ENCODE data around the gene RTP5.

The RTP5 gene

GRCh38 chr2:241898463-241899270 is 29.1 kb downstream of the RTP5 start:
- no peak overlapping the region for H3K4me3 ChIP-seq (ENCODE audit: low read depth, low read length)
- TF ChIP-seq CTCF (IDR thresholded peaks at IDR 0.05; ENCODE audit: borderline replicate concordance, insufficient read depth, low read depth, low read length), result no peak

- no peak for TF ChIP-seq CTCF (IDR thresholded peaks at IDR 0.05; ENCODE audit: borderline replicate concordance, insufficient read depth, low read depth, low read length)
- no peak overlapping the region for H3K4me3 ChIP-seq (ENCODE audit: low read depth, low read length)
Measured at GRCh38 chr2:241900251-241901017, 30.9 kb downstream of the RTP5 start.

GRCh38 chr2:241901018-241901380 is 31.5 kb downstream of the RTP5 start:
- no peak for TF ChIP-seq CTCF (IDR thresholded peaks at IDR 0.05; ENCODE audit: borderline replicate concordance, insufficient read depth, low read depth, low read length)
- H3K4me3 ChIP-seq (ENCODE audit: low read depth, low read length), result no peak overlapping the region

- no peak overlapping the region for H3K4me3 ChIP-seq (ENCODE audit: low read depth, low read length)
- TF ChIP-seq CTCF (IDR thresholded peaks at IDR 0.05; ENCODE audit: borderline replicate concordance, insufficient read depth, low read depth, low read length), result no peak
Measured at GRCh38 chr2:241901500-241902351, 32.2 kb downstream of the RTP5 start.

- TF ChIP-seq CTCF (IDR thresholded peaks at IDR 0.05; ENCODE audit: borderline replicate concordance, insufficient read depth, low read depth, low read length), result no peak
- H3K4me3 ChIP-seq (ENCODE audit: low read depth, low read length), result no peak overlapping the region
Measured at GRCh38 chr2:241902357-241902991, 32.9 kb downstream of the RTP5 start.

- no peak overlapping the region for H3K4me3 ChIP-seq (ENCODE audit: low read depth, low read length)
- no peak for TF ChIP-seq CTCF (IDR thresholded peaks at IDR 0.05; ENCODE audit: borderline replicate concordance, insufficient read depth, low read depth, low read length)
Measured at GRCh38 chr2:241903121-241904010, 33.8 kb downstream of the RTP5 start.

All from GM12875 (cell line).